ENCODE results near the gene PHACTR1. TPM values are rescaled to one million over a fixed set of nuclear protein-coding genes. Genes with fewer than 3 reads are reported as not detected.

The PHACTR1 gene
- total and polyA plus RNA-seq, 9 of the 15 experiments (the other 6 are each of a cell fraction or from before 2014, with no cell fraction given): 11.5 to 32.6 (median 22.0) TPM

- Histone ChIP-seq H3K36me3 (ENCODE audit: control insufficient read depth, insufficient read depth, low read length) (peaks cover 39% of the 10 kb centered on the region), H2AFZ (ENCODE audit: low read depth, low read length) (no peak overlapping the region), H3K9ac (ENCODE audit: insufficient read depth in 1 of 2, low read depth in 2 of 2, low read length in 2 of 2) (no peak overlapping the region), H3K27me3 (ENCODE audit: control insufficient read depth in 2 of 2, insufficient read depth in 2 of 2, low read length in 2 of 2) (no peaks in the 10 kb centered on the region), H3K27ac (ENCODE audit: extremely low read depth, low read depth, low read length) (no peak overlapping the region), H3K79me2 (ENCODE audit: control insufficient read depth, insufficient read depth, low read length) (no peaks in the 10 kb centered on the region), H3K4me3 (no peak overlapping the region), H3K4me2 (ENCODE audit: insufficient read depth, low read length) (no peak overlapping the region), H4K20me1 (replicated peaks; ENCODE audit: control insufficient read depth, insufficient read depth, low read length) (no peaks in the 10 kb centered on the region), H3K9me1 (ENCODE audit: control insufficient read depth, insufficient read depth, low read length) (no peaks in the 10 kb centered on the region), H3K4me1 (replicated peaks in 1 of 2; ENCODE audit: control insufficient read depth in 2 of 2, insufficient read depth in 2 of 2, low read length in 2 of 2) (peaks cover 2% of the 10 kb centered on the region in 2 experiments; a peak in 4 of 5 replicates), H3K9me3 (replicated peaks; ENCODE audit: control insufficient read depth, insufficient read depth, low read depth, low read length) (no peaks in the 10 kb centered on the region)
- no peak for FAIRE-seq
- in situ Hi-C loops (cut with MboI): no loop called here
- intact Hi-C loops (cut with micrococcal nuclease): no loop called here
- ChIA-PET CTCF (ENCODE audit: low intra/inter-chr PET ratio) (no interaction called here), POLR2A (interaction anchor here (1.4 kb wide), 1 partner anchor 11 kb away, joined by 3 read pairs; no protein-coding TSS in a partner anchor)
- ATAC-seq: no peak
- no TSS peak for BruUV-seq (replicated peaks)
- DNase-seq (ENCODE audit: extremely low read depth in 1 of 4, low spot score in 3 of 4): no peak
- TF ChIP-seq EZH2 (IDR thresholded peaks at IDR 0.05; ENCODE audit: borderline replicate concordance, low read depth, low read length) (no peak), DIDO1 (tag; IDR thresholded peaks at IDR 0.05; ENCODE audit: low read depth) (no peak), MCM7 (IDR thresholded peaks at IDR 0.05) (no peak), HDAC1 (IDR thresholded peaks at IDR 0.05) (no peak), ZNF24 (IDR thresholded peaks at IDR 0.05) (no peak), ZNF695 (CRISPR knock-in tag; IDR thresholded peaks at IDR 0.05) (no peak), CHCHD3 (CRISPR knock-in tag; IDR thresholded peaks at IDR 0.05) (no peak), ATF7 (IDR thresholded peaks at IDR 0.05) (no peak), SAFB2 (IDR thresholded peaks at IDR 0.05; ENCODE audit: borderline replicate concordance, low read depth, low read length, severe bottlenecking) (no peak), MTA3 (IDR thresholded peaks at IDR 0.05; ENCODE audit: borderline replicate concordance) (no peak), FOXA3 (CRISPR knock-in tag; conservative IDR thresholded peaks at IDR 0.05 in 1 of 2, IDR thresholded peaks at IDR 0.05 in 1 of 2) (no peak), KLF6 (CRISPR knock-in tag; IDR thresholded peaks at IDR 0.05; ENCODE audit: borderline replicate concordance) (no peak), RBM17 (IDR thresholded peaks at IDR 0.05; ENCODE audit: borderline replicate concordance, low read depth, low read length) (no peak), TCF3 (CRISPR knock-in tag; IDR thresholded peaks at IDR 0.05) (no peak)
- TF ChIP-seq, protein P1, sequence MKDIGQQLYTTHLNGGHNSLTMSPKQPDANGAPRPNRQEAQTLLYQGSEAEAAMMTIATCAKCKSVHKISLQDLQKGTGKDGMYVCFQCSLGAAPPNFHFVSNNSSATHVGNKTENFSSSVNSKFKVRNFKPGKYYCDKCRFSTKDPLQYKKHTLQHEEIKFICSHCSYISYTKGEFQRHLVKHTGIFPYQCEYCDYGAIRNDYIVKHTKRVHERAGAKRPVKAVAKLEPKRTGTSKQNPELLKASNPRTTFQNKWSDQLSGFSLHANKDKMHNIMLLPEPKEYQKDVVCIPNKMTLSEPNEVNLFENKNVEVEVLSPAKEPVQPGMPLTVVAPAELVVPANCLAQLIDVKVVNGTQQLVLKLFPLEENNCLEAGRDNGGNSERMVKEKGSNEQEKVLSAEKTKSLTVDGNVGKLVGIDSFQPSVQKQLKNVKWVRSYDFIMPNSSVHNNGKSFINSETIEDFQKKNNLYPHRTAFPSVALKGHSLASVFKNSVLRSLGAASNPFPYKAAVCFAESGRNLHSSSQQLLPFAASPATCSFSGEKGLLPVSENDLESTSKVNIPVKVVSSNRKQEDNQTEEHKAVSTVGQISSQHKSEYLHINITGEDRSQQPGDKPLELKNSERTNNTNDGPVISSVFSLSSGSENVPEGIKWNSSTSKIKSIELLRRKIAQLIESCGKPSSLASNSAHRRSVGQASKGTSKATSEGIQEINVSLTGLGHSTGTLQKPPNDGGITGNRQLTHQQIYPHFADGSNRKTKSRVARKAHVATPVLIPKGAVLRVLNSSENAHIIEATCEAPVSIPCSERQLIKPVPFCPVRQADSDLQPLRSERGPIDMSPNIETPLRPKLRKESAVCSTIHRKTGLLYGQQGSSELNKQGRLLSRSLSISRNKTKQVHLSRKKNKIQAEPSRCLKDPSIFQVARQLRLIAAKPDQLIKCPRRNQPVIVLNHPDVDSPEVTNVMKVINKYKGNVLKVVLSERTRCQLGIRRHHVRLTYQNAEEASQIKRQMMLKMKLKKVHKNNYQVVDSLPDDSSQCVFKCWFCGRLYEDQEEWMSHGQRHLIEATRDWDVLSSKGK (CRISPR knock-in tag; IDR thresholded peaks at IDR 0.05): no peak
- 67% methylated on average over 5 of the region's 5 CpGs for WGBS (ENCODE audit: insufficient coverage, low coverage, missing lambda C conversion rate)
Observed at GRCh38 chr6:13297391-13297790, 580.8 kb downstream of the PHACTR1 start.
